ENCODE measurements around the gene GRB10. TPM values are rescaled to one million over a fixed set of nuclear protein-coding genes. Genes with fewer than 3 reads are reported as not detected.

Gene GRB10
- total and polyA plus RNA-seq, 4 donors: 10.7 to 53.1 (median 17.5) TPM

DNA sequence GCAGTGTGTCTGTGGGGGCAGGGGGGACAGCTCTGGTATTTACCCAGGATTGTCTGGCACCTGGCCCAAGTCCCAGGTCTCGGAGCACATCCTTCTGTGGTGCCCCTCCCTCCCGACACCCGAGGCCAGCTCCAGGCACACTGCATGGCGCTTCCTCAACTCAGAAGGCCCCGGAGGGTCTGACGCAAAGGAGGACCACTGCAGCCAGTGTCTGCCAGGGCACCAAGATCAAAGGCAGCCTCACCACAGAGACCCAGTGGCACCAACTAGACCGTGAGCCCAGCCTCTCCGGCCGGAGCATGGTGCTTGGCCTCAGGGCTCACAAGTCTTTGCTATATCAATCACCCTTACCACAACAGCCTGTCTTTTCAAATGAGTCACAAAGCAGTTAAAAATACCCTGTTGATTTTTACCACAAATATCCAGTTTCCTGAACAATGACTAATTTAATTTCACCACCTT is 118.2 kb downstream of the GRB10 start:
- WGBS: 78% methylated on average over 9 of the region's 9 CpGs
- Histone ChIP-seq H3K27ac (ENCODE audit: low read depth in 1 of 2, low read length in 2 of 2) (peak overlapping the region; percentile 9 to 44), H3K9ac (ENCODE audit: low read depth in 1 of 2, low read length in 2 of 2) (no peak overlapping the region), H3K4me1 (ENCODE audit: control insufficient read depth in 4 of 4, insufficient read depth in 4 of 4, low read length in 3 of 4) (peaks cover 21 to 63% (median 35%) of the 10 kb centered on the region in 4 donors), H3K27me3 (ENCODE audit: control insufficient read depth in 4 of 4, insufficient read depth in 4 of 4, low read length in 3 of 4) (no peaks in the 10 kb centered on the region), H3K36me3 (ENCODE audit: control insufficient read depth in 4 of 4, insufficient read depth in 3 of 4, low read depth in 1 of 4, low read length in 3 of 4) (peaks cover 0 to 15% (median 3%) of the 10 kb centered on the region in 4 donors), H3K4me3 (ENCODE audit: low read depth in 1 of 3, low read length in 3 of 3) (no peak overlapping the region), H3K9me3 (ENCODE audit: control insufficient read depth in 4 of 4, low read length in 3 of 4) (no peaks in the 10 kb centered on the region)
- no peak for DNase-seq (ENCODE audit: low spot score)
- TF ChIP-seq, protein P1, sequence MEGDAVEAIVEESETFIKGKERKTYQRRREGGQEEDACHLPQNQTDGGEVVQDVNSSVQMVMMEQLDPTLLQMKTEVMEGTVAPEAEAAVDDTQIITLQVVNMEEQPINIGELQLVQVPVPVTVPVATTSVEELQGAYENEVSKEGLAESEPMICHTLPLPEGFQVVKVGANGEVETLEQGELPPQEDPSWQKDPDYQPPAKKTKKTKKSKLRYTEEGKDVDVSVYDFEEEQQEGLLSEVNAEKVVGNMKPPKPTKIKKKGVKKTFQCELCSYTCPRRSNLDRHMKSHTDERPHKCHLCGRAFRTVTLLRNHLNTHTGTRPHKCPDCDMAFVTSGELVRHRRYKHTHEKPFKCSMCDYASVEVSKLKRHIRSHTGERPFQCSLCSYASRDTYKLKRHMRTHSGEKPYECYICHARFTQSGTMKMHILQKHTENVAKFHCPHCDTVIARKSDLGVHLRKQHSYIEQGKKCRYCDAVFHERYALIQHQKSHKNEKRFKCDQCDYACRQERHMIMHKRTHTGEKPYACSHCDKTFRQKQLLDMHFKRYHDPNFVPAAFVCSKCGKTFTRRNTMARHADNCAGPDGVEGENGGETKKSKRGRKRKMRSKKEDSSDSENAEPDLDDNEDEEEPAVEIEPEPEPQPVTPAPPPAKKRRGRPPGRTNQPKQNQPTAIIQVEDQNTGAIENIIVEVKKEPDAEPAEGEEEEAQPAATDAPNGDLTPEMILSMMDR (IDR thresholded peaks at IDR 0.05; ENCODE audit: low read depth, low read length, missing input control): no peak
- no peak for TF ChIP-seq HNF4A (conservative IDR thresholded peaks at IDR 0.05)
- TF ChIP-seq SP1 (IDR thresholded peaks at IDR 0.05): no peak

DNA sequence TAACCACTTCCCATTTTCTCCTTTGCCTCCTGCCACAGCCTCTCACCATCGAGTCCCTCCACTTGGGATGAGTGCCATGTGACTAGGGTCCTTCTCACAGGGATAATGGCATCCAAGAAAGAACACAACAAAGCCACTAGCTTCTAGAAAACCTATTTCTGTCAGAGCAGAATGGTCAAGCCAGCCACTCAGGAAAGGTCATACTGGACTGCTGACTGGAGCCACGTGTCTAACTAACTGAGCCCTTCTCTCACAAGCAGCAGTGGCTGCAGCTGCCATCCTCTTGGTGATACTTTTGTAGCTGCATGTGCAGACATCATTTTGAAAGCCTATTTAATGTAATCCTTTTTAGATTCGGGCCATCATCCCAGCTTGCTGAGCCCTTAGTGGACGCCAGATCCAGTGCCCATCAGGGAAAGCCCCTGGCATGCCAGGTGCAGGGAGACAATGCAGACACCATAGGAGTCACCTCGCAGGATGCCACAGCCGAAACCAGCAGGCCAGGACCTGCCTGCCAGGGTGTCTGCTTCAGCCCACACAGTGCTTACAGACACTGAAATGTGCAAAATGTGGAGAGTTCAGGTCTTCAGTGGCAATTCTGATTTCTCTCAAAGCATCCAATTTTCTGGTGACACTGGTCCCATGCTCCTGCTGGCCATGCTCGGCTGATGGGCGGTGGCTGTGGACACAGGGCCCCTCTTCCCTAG is 119.1 kb downstream of the GRB10 start:
- no peaks in the 10 kb centered on the region for H3K9me3 ChIP-seq (ENCODE audit: control insufficient read depth in 4 of 4, low read length in 3 of 4)
- WGBS: 91% methylated on average over 8 of the region's 8 CpGs
- no peak overlapping the region for H3K27ac ChIP-seq (ENCODE audit: low read depth in 1 of 2, low read length in 2 of 2)
- DNase-seq (ENCODE audit: low spot score): no peak
- TF ChIP-seq HNF4G (IDR thresholded peaks at IDR 0.05) (no peak), NR2F2 (IDR thresholded peaks at IDR 0.05) (no peak), FOXA1 (IDR thresholded peaks at IDR 0.05) (no peak), SP1 (IDR thresholded peaks at IDR 0.05) (no peak), HNF4A (conservative IDR thresholded peaks at IDR 0.05) (no peak), GABPA (IDR thresholded peaks at IDR 0.05 in 1 of 2, conservative IDR thresholded peaks at IDR 0.05 in 1 of 2) (no peak), EGR1 (IDR thresholded peaks at IDR 0.05; ENCODE audit: low read depth in 2 of 2) (no peak), RAD21 (IDR thresholded peaks at IDR 0.05) (no peak), FOXA2 (IDR thresholded peaks at IDR 0.05) (no peak), RXRA (IDR thresholded peaks at IDR 0.05) (no peak), YY1 (IDR thresholded peaks at IDR 0.05) (no peak)
- TF ChIP-seq, protein P2, sequence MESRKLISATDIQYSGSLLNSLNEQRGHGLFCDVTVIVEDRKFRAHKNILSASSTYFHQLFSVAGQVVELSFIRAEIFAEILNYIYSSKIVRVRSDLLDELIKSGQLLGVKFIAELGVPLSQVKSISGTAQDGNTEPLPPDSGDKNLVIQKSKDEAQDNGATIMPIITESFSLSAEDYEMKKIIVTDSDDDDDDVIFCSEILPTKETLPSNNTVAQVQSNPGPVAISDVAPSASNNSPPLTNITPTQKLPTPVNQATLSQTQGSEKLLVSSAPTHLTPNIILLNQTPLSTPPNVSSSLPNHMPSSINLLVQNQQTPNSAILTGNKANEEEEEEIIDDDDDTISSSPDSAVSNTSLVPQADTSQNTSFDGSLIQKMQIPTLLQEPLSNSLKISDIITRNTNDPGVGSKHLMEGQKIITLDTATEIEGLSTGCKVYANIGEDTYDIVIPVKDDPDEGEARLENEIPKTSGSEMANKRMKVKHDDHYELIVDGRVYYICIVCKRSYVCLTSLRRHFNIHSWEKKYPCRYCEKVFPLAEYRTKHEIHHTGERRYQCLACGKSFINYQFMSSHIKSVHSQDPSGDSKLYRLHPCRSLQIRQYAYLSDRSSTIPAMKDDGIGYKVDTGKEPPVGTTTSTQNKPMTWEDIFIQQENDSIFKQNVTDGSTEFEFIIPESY (IDR thresholded peaks at IDR 0.05): no peak
- TF ChIP-seq, protein P3, sequence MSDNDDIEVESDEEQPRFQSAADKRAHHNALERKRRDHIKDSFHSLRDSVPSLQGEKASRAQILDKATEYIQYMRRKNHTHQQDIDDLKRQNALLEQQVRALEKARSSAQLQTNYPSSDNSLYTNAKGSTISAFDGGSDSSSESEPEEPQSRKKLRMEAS (IDR thresholded peaks at IDR 0.05): no peak
- H3K27me3 ChIP-seq (ENCODE audit: control insufficient read depth in 4 of 4, insufficient read depth in 4 of 4, low read length in 3 of 4): no peaks in the 10 kb centered on the region
- no peak overlapping the region for H3K4me3 ChIP-seq (ENCODE audit: low read depth in 1 of 3, low read length in 3 of 3)
- no peak overlapping the region for H3K9ac ChIP-seq (ENCODE audit: low read depth in 1 of 2, low read length in 2 of 2)
- H3K36me3 ChIP-seq (ENCODE audit: control insufficient read depth in 4 of 4, insufficient read depth in 3 of 4, low read depth in 1 of 4, low read length in 3 of 4): peaks cover 0 to 15% (median 3%) of the 10 kb centered on the region in 4 donors
- peaks cover 21 to 68% (median 36%) of the 10 kb centered on the region in 4 donors for H3K4me1 ChIP-seq (ENCODE audit: control insufficient read depth in 4 of 4, insufficient read depth in 4 of 4, low read length in 3 of 4)

DNA sequence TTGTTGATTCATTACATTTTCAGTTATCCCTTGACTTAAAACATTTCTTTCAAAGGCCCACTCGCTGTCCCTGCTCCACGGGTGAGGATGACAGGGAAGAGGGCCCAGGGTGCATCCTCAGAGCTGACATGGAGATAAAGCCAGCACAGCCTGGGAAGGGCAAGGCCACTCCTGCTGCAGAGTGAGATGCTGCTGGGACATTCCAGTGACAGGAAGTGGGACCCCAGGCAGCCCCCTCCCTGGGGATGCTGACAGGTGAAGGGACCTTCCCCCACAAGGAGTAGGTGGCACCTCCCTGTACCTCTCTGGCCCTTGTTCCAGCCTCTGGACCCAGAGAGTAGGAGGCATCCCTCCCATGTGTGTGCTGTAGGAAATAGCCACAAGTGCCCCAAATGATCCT is 119.7 kb downstream of the GRB10 start:
- no peak for DNase-seq (ENCODE audit: low spot score)
- Histone ChIP-seq H3K9ac (ENCODE audit: low read depth in 1 of 2, low read length in 2 of 2) (no peak overlapping the region), H3K9me3 (ENCODE audit: control insufficient read depth in 4 of 4, low read length in 3 of 4) (no peaks in the 10 kb centered on the region), H3K27ac (ENCODE audit: low read depth in 1 of 2, low read length in 2 of 2) (no peak overlapping the region), H3K4me3 (ENCODE audit: low read depth in 1 of 3, low read length in 3 of 3) (no peak overlapping the region), H3K4me1 (ENCODE audit: control insufficient read depth in 4 of 4, insufficient read depth in 4 of 4, low read length in 3 of 4) (peaks cover 19 to 67% (median 36%) of the 10 kb centered on the region in 4 donors), H3K27me3 (ENCODE audit: control insufficient read depth in 4 of 4, insufficient read depth in 4 of 4, low read length in 3 of 4) (no peaks in the 10 kb centered on the region), H3K36me3 (ENCODE audit: control insufficient read depth in 4 of 4, insufficient read depth in 3 of 4, low read depth in 1 of 4, low read length in 3 of 4) (peaks cover 0 to 15% (median 3%) of the 10 kb centered on the region in 4 donors)
- TF ChIP-seq GABPA (IDR thresholded peaks at IDR 0.05 in 1 of 2, conservative IDR thresholded peaks at IDR 0.05 in 1 of 2) (no peak), RXRA (IDR thresholded peaks at IDR 0.05) (no peak)
- TF ChIP-seq, protein P4, sequence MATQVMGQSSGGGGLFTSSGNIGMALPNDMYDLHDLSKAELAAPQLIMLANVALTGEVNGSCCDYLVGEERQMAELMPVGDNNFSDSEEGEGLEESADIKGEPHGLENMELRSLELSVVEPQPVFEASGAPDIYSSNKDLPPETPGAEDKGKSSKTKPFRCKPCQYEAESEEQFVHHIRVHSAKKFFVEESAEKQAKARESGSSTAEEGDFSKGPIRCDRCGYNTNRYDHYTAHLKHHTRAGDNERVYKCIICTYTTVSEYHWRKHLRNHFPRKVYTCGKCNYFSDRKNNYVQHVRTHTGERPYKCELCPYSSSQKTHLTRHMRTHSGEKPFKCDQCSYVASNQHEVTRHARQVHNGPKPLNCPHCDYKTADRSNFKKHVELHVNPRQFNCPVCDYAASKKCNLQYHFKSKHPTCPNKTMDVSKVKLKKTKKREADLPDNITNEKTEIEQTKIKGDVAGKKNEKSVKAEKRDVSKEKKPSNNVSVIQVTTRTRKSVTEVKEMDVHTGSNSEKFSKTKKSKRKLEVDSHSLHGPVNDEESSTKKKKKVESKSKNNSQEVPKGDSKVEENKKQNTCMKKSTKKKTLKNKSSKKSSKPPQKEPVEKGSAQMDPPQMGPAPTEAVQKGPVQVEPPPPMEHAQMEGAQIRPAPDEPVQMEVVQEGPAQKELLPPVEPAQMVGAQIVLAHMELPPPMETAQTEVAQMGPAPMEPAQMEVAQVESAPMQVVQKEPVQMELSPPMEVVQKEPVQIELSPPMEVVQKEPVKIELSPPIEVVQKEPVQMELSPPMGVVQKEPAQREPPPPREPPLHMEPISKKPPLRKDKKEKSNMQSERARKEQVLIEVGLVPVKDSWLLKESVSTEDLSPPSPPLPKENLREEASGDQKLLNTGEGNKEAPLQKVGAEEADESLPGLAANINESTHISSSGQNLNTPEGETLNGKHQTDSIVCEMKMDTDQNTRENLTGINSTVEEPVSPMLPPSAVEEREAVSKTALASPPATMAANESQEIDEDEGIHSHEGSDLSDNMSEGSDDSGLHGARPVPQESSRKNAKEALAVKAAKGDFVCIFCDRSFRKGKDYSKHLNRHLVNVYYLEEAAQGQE (IDR thresholded peaks at IDR 0.05): no peak
- TF ChIP-seq, protein P5, sequence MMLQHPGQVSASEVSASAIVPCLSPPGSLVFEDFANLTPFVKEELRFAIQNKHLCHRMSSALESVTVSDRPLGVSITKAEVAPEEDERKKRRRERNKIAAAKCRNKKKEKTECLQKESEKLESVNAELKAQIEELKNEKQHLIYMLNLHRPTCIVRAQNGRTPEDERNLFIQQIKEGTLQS (IDR thresholded peaks at IDR 0.05): no peak
- WGBS: 98% methylated on average over 2 of the region's 2 CpGs
